HG03571 (cell line): ENCODE results near the gene PLA2G4B.
"Not testable (repeated sequence)": the region's sequence is repeated elsewhere in the genome, so short reads cannot be mapped to it uniquely, and the experiment has no call there.

Source experiments
- ATAC-seq: cut with Tn5 transposase; IDR thresholded peaks from one replicate; pipeline ENCODE4 v1.9.1; 2021; ENCODE audit not compliant: unreplicated experiment

PLA2G4B gene

DNA sequence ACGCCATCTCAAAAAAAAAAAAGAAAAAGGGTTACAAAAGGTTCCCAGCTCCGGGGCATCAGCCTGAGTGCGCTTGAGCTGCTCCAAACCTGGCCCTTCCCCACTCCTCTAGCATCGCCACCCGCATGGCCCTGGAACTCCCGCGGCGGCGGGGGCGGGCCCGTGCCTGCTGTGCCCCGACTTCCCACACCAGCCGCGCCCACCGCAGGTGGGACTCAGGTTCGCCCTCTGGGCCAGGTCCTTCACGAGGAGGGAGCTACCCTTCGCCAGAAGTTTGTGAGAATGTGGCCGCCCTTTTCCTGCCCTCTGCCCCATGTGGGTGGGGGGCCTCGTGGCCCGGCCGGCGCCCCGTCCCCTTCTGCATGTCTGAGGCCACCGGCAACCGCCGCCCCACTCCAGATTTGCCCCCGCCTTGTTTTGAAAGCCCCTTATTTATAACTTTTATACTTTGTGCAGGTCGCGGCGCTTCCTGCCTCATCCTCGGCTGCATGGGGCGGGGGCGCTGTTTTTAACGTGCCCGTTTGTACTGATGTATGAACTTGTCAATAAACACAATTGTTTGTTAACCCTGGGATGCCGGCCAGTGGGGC is 11.3 kb upstream of the PLA2G4B start:
- ATAC-seq, result no peak

DNA sequence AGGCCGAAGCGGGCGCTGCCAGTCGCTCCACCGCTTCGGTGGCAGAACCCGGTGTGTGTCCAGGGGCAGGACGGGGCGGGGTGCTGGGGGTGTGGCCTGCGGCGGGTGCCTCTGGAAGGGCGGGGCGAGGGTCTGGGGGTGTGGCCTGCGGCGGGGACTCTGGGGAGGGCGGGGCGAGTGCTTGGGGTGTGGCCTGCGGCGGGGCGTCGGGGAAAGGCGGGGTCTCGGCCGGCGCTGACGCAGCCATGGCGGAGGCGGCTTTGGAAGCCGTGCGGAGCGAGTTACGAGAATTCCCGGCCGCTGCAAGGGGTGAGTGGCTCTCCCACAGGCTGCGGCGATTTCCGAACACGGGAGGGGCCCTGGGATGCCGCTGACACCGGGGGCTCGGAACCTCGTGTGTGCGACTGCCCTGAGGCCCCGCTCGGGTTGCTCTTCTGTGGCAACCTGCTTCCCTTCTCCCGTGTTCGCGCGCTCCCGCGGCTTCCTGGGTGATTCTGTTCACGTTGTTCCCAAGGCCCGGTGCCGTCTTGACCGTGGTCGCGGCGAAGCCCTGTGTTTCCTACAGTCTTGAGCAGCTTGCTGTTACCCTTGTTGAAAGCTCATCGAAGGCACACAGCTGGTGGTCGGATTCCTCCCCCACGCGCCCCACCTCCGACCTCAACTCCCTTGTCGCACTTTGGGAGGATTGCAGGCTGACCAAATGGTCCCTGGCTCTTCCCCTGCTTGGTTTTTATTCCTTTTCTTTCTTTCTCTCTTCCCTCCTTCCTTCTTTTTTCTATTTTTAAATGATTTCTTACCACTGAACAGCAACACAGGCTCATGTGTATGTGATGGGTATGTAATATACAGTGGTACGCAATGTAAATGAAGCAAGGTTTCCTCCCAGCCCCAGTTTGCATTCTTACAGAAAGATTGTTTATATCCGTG is 10.5 kb upstream of the PLA2G4B start, which contains the start of gene JMJD7:
Gene JMJD7 (plus strand): TSS at position 213 of the 927 bp plus-strand sequence. CDS start 33 bp downstream, at position 246.
- no peak for ATAC-seq

DNA sequence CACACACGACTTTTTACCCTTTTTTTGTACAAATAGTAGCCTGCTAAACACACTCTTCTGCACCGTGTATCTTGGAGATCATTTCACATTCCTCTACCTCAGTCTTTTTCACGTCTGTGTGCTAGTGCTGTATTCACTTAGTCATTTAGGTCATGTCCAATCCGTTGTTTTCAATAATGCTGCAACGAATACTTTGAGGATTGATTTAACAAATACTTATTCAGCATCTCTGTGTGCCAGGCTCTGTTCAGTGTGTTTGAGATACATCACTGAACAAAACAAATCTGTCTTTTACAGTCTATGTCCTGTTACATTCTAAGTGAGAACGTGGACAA is 9.9 kb upstream of the PLA2G4B start:
- ATAC-seq, result no peak

DNA sequence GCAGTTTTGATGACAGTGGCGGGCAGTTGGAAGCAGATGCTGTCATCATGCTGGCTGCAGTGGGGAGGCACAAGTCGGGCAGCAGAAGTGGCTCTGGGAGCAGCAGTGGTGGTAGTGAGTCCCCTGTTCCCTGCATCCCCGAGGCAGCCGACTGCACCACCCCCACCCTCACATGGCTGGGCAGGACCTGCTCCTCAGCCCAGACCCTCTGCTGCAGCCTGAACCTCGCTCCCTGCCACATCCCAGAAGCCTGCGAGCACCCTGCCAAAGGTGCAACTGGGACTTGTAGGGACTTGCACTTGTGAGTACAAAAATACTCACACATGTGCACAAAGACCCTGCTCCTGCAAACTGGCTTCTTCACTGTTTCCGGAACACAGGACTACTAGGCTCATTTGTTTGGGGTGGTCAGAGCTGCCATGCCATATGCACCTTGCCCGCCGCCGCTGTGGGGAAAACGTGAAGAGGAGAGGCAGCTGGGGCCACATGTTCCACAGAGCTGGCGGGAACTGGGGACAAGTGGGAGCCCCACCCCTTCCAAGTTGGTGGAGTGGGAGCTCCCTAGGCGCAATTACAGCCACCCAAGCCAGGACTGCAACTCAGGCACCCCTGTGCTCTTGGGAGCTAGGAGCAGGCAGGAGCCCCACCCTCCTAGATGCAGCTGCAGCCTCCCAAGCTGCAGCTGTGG is 8.5 kb upstream of the PLA2G4B start:
- ATAC-seq, result no peak

DNA sequence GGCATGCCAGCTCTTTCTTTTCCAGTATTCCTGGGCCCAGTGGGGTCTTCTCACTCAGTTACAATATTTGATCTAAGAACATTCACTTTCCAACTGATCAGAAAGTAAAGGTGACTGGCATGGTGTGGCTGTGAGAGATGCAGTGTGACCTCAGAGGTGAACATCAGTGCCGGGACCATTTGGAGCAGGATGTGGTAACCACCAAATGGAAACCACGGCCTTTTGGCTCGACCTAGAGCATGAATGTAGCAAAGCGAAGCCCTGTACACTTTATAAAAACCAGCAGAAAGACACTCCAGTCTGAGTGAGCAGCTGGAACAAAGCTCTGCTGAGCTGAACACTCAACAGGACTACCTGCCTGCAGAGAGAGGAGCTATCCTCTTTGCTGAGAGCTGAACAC is 7.4 kb upstream of the PLA2G4B start:
- not testable (repeated sequence) for ATAC-seq

DNA sequence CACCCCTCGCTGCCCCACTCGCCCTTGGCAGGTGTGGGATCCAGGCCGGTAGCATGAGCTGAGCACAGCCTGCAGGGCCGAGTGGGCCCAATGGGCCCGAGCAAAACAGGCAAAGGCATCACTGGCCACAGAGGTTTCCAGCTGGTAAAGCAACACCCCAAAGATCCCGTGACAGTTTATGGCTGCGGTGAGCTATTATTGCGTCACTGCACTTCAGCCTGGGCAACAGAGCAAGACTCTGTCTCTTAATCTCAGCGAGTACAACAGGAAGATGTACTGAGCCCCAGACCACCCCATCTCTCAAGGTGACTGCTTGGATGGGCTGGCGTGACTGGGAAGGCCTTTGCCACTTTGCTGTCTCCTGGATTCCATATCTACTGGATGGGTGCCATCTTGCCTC is 6.4 kb upstream of the PLA2G4B start:
- ATAC-seq, result no peak

DNA sequence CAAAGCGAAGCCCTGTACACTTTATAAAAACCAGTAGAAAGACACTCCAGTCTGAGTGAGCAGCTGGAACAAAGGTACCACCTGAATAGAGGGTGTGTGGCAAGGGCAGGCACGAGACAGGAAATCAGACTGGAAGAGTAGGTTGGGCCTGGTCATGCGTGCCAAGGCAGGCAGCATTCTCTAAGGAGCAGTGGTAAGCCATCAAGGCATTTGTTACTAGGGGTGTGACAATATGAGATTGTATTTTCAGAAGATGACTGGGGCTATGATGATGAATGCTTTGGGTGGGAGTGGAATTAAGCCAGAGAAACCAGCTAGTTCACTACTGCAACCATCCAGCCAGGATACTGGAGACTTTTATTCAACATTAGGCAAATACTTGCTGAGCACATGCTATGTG is 5.8 kb upstream of the PLA2G4B start:
- no peak for ATAC-seq

DNA sequence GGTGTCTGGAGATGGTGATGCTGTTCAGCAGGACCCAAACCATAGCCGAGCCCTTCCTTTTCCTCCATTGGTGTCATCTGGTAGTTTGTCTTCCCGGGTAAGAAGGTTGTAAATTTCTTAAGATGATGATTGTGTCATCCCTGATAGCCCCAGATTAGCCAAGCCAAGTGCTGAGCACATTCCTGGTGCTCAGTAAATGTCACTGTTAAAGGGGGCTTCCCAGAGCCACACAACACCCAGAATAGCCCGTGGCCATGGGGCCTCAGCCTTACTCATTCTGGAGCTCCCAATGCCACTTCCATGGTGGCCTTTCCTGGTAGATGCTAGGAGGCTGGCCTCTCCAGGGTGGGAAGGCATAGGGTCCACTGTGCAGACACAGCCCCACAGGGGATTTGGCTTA is 4.6 kb upstream of the PLA2G4B start:
- no peak for ATAC-seq

DNA sequence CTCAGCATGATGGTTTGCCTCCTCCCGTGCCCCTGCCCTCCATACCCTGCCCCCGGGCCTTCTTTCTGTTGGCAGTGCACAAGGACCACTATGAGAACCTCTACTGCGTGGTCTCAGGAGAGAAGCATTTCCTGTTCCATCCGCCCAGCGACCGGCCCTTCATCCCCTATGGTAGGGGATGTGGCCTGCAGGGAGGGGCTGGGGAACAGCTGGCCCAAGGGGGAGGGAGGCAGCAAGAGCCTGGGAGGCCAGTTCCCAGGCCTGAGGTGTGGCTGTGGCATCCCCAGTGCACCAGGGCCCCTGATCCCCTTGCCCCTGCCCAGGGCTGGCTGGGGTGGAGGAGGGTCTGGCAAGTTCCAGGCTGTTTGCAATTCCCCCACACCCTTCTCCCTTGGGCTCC is 2.6 kb upstream of the PLA2G4B start:
- no peak for ATAC-seq

DNA sequence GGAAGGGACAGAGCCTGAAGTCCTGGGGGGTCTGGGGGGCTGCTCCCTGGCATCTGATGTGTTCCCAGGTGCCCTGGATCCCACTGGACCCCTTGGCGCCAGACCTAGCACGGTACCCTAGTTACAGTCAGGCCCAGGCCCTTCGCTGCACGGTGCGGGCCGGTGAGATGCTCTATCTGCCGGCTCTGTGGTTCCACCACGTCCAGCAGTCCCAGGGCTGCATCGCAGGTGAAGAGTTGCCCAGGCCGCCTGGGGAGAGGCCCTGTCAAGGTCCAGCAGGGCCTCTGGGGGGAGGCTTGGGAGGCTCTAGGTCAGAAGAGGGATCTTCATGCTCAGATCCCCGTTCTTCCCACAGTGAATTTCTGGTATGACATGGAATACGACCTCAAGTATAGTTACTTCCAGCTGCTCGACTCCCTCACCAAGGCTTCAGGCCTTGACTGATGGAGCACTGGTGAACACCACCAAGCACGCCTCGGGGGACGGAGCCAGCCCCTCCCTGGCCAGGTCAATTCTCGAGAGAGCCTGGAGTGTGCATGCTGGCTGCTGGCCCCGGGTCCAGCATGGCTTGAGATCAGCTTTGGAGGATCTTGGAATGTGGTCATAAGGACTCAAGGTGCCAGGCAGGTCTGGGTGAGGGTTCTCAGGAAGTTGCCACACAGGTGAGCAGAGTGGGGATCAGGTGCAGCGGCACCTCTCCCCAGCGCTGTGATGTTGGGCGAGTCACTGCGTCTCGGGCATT is 1.8 kb upstream of the PLA2G4B start:
- no peak for ATAC-seq

DNA sequence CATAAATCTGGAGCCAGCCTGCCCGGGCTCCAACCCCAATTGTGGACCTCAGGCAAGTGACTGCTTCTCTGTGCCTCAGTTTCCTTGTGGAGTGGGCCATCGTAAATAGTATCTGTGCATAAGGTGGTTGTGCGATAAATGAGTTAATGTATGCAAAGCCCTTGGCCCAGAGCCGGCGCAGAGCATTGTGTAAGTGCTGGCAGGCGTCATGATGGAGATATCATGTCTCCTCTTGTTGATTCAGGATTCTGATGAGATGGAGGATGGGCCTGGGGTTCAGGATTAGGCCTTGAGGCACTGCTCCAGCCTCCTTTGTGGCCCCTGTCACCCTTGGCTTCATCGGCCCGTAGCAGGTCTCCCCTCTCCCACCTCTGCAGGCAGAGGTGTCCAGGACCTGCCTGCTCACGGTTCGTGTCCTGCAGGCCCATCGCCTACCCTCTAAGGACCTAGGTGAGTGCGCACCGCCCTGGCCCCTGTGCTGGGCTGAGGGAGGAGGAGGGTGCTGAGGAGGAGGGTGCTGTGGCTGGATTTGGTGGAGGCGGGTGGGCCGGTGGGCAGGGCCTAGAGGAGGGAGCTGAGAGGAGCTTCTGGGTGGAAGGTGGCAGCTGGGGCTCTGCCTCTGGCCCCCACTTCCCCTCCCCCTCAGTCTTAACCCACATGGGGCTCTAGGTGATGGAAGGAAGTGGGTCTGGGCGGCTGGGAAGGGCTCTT is 1.3 kb downstream of the PLA2G4B start:
- no peak for ATAC-seq

DNA sequence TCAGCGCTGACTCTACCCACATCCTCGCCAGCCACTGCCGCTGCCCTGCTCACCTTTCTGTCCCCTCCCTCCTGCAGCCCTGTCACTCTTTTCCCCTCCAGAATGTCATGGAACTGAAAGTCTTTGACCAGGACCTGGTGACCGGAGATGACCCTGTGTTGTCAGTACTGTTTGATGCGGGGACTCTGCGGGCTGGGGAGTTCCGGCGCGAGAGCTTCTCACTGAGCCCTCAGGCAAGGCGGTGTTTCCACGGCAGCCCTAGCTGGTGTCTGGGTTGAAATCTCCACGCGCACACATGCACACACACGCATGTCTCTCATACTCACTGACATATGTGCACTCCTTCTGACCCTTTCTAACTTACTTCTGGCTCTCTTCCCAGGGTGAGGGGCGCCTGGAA is 2.0 kb downstream of the PLA2G4B start:
- ATAC-seq, result no peak

DNA sequence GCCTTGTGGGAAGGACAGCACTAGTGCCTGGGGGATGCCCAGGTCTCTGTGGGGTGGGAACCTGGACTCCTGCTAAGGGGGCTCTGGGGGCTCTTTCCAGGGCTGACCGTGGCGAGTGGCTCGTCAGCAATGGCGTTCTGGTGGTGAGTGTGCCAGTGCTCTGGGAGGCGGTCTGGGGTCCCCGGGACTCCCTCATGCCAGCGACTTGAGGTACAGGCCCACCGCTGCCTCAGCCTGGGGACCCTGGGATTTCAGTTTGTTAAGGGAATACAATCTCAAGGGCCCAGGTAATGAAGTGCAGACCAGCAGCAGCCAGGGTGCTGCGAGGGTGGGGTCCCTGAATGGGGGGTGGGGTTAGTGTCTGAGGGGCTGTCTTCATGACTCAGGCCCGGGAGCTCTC is 2.5 kb downstream of the PLA2G4B start:
- ATAC-seq, result no peak

DNA sequence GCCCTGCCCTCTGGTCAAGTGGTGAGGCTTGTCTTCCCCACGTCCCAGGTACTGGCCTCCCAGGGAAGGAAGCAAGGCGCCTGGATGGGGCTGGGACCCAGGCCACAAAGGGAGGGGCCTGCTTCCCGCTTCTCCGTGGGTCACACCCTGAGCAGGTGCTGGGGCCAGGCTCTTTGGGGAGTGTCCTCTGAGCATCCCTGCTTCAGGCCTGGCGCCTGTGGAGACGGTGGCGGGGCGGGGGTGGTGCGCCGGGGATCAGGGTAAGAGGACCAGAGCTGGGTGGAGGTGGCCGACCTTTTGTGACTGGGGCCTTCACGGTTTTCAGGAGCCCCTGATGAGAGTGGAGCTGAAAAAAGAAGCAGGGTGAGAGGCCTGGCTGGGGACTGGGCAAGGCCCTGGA is 3.6 kb downstream of the PLA2G4B start:
- ATAC-seq, result no peak

DNA sequence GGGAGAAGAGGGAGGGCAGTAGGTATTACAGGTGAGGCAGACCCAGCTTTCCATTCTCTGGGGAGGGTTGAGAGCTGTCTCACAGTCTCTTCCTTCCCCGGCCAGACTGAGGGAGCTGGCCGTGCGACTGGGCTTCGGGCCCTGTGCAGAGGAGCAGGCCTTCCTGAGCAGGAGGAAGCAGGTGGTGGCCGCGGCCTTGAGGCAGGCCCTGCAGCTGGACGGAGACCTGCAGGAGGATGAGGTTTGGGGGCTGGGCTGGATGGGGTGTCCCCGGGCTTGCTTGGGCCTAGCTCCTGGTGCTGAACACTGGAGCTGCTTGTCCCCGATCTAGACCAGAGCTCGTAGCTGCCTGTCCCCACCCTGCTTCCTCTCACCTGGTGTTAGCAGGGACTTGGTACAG is 4.9 kb downstream of the PLA2G4B start:
- ATAC-seq, result no peak

DNA sequence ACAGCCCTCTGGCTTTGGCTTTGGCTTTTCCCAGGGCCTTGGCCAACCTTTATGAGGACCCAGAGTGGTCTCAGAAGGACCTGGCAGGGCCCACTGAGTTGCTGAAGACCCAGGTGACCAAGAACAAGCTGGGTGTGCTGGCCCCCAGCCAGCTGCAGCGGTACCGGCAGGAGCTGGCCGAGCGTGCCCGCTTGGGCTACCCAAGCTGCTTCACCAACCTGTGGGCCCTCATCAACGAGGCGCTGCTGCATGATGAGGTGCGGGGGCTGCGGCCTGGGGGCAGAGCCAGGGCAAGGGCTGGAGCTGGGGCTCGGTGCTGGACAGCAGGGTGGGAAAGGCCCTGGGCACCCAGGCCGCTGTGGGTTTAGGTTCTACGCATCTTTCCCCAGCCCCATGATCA is 6.2 kb downstream of the PLA2G4B start:
- no peak for ATAC-seq

DNA sequence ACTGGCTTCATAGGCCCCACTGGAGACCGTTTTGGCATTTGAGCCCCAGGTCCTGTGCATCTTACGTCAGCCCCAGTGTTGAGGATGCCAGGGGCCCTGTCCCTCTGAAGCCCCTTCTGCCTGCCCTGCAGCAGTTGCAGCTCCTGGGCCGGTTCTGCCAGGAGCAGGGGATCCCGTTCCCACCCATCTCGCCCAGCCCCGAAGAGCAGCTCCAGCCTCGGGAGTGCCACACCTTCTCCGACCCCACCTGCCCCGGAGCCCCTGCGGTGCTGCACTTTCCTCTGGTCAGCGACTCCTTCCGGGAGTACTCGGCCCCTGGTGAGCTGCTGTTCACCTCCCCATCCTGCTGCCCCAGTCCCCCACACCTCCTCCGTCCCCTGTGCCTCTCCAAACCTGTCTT is 8.6 kb downstream of the PLA2G4B start:
- ATAC-seq, result no peak

DNA sequence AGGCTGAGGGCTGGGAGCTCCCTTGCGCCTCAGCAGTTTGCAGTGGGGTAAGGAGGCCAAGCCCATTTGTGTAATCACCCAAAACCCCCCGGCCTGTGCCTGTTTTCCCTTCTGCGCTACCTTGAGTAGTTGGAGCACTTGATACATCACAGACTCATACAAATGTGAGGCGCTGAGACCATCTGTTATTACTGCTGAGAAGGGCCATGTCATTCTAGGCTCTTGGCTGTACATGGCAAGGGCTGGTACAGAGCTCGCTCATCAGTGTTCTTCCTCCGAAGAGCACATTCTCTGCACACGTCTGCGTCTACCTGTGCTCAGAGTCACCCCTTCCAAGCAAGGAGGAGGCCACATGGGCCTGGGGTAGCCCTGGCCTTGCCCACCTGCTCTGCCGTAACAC is 9.3 kb downstream of the PLA2G4B start:
- no peak for ATAC-seq

DNA sequence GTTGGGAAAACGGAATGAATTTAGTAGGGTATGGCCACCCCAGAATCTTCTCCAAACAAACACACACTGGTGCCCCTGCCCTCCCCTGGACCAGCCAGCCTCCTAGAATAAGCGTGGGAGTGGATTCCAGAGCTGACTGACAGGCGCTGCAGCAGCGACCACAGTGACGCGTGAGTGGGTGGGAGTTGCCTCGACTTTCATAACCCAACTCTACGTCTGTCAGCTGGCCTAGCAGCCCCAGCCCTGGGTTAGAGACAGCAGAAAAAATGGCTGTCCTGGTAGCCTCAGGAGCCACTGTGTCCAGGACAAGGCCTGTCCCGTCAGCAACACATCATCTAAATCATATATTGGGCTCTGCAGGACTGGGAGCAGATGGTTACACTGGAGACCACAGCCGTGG is 10.0 kb downstream of the PLA2G4B start:
- ATAC-seq, result no peak

DNA sequence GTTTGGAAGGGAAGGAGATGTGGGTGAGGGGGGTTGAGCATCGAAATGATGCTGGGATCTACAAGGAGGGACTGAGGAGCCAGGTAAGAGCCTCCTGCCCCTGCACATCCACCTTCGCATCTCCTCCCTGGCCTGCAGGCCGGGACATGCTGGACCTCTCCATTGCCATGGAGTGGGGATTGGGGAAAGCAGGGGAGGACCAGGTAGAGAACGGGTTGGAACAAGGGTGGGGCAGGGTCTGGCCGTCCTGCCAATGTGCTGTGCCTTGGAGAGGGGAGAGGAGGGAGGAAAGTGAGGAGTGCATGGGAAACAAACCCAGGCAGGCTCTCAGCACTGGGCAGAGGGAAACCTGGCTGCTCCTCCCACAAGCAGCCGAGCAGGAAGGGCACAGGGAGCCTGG is 10.6 kb downstream of the PLA2G4B start:
- ATAC-seq, result no peak

DNA sequence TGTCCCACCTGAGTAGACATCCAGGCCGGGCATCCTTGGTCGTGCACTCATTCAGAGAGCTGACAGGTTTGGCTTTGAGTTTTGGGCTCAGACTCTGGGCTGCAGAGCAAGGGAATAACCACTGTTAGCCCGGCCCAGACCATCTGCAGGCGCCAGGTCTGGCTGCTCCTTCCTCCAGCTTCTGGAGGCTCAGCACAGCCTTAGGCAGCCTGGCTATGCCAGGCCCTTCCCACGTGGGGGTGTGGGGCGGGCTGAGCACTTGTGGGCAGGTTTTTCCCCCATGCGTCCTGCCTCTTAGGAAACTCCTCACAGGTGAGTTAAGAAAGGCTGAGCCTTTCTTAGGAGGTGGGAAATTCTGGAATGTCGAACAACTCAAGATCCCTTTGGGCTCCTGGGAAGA is 11.2 kb downstream of the PLA2G4B start:
- ATAC-seq, result no peak
